ENCODE data around the gene ABCA3. TPM values are rescaled to one million over a fixed set of nuclear protein-coding genes. Genes with fewer than 3 reads are reported as not detected.

The ABCA3 gene
- total and polyA plus RNA-seq, 2 donors (not counting 1 experiment from before 2014, with no cell fraction given) = 3.1 to 5.1 TPM

DNA sequence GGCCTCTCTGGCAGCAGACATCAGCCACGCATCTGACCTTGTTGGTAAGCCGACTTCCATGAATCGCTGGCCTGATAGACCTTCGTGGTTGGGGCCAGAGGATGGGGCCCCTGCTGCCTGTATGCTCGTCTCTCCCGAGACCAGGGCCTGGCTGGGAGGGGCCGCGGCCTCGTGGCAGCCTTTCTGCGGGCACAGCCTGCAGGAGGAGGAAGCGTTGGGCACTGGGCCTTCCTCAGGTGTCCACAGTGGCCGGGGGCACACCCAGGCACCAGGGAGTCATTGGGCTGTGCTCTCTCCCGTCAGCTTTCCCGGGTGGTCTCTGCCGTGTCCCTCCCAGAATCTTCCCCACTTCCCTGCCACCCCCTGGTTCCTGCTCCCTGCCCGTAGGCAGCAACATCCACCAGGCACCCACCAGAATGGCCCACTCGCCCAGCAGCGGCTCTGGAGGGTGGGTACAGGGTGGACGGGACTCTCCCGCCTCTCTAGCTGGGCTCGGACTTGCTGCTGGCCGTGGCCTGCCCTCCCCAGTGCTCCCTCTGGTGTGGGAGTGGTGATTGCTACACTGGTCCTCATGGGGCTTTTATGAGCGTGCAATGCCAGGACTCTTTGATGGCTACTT is 110.8 kb downstream of the ABCA3 start:
- Histone ChIP-seq H3K36me3 (replicated peaks in 1 of 2; ENCODE audit: control extremely low read depth in 1 of 2, control insufficient read depth in 1 of 2, extremely low read depth in 1 of 2, insufficient read depth in 2 of 2, low read length in 1 of 2) (peaks cover 0 to 53% of the 10 kb centered on the region in 2 experiments), H3K4me2 (replicated peaks; ENCODE audit: low read depth, low read length, poor library complexity, severe bottlenecking) (no peak overlapping the region), H2AFZ (ENCODE audit: insufficient read depth, low read depth, low read length, poor library complexity, severe bottlenecking) (no peak overlapping the region), H3K27ac (ENCODE audit: low read length in 2 of 2) (no peak overlapping the region), H3K4me3 (ENCODE audit: control extremely low read depth in 1 of 5, extremely low read depth in 1 of 5, insufficient read depth in 1 of 5, low read depth in 2 of 5, low read length in 4 of 5) (no peak overlapping the region), H3K9ac (ENCODE audit: low read length) (no peak overlapping the region), H4K20me1 (ENCODE audit: control insufficient read depth, insufficient read depth, low read length, poor library complexity, severe bottlenecking) (peaks cover 43% of the 10 kb centered on the region), H3K79me2 (ENCODE audit: control insufficient read depth, insufficient read depth, low read length) (peaks cover 35% of the 10 kb centered on the region), H3K4me1 (ENCODE audit: control insufficient read depth in 2 of 2, insufficient read depth in 2 of 2, low read length in 2 of 2) (peaks cover 0 to 1% of the 10 kb centered on the region in 2 donors), H3K9me3 (ENCODE audit: control extremely low read depth in 1 of 3, control insufficient read depth in 2 of 3, insufficient read depth in 1 of 3, low read length in 2 of 3) (no peaks in the 10 kb centered on the region), H3K27me3 (replicated peaks in 1 of 4; ENCODE audit: control extremely low read depth in 1 of 4, control insufficient read depth in 3 of 4, insufficient read depth in 4 of 4, low read length in 3 of 4) (no peaks in the 10 kb centered on the region)
- 95% methylated on average over 21 of the region's 23 CpGs for WGBS (ENCODE audit: insufficient coverage)
- no peak for TF ChIP-seq EZH2 (IDR thresholded peaks at IDR 0.05; ENCODE audit: borderline replicate concordance, insufficient read depth, low read depth, low read length, poor library complexity, severe bottlenecking)
- TF ChIP-seq, protein P1, sequence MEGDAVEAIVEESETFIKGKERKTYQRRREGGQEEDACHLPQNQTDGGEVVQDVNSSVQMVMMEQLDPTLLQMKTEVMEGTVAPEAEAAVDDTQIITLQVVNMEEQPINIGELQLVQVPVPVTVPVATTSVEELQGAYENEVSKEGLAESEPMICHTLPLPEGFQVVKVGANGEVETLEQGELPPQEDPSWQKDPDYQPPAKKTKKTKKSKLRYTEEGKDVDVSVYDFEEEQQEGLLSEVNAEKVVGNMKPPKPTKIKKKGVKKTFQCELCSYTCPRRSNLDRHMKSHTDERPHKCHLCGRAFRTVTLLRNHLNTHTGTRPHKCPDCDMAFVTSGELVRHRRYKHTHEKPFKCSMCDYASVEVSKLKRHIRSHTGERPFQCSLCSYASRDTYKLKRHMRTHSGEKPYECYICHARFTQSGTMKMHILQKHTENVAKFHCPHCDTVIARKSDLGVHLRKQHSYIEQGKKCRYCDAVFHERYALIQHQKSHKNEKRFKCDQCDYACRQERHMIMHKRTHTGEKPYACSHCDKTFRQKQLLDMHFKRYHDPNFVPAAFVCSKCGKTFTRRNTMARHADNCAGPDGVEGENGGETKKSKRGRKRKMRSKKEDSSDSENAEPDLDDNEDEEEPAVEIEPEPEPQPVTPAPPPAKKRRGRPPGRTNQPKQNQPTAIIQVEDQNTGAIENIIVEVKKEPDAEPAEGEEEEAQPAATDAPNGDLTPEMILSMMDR (IDR thresholded peaks at IDR 0.05) = no peak
- Mint-ChIP-seq H3K4me3 (no peak overlapping the region), H3K27me3 (no peaks in the 10 kb centered on the region), H3K27ac (no peak overlapping the region), H3K9me3 (ENCODE audit: insufficient read depth) (no peaks in the 10 kb centered on the region), H3K4me1 (peaks cover 13% of the 10 kb centered on the region)
- intact Hi-C loops (cut with micrococcal nuclease) = no loop called here
- DNase-seq (no peak), ATAC-seq (ENCODE audit: low read depth) (no peak)
- POLR2A ChIA-PET = no interaction called here
- CTCF ChIA-PET = no interaction called here

DNA sequence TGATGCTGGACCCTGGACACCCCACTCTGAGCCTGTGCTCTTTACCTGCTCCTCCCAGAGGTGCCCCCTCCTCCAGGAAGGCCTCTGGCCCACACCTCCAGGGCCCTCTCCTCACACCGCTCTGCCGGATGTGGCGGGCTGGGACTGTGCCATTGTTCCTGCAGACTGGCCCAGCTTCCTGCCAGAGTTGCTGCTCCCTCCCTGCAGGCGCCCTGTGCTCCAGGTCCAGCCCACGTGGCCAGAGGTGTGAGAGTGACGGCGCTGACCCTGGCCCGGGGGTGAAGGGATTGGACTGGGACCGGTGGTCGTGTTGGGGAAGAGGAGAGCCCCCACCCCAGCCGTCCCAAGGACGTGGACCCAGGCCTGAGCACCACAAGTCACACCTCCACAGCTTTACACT is 111.4 kb downstream of the ABCA3 start:
- Histone ChIP-seq H4K20me1 (ENCODE audit: control insufficient read depth, insufficient read depth, low read length, poor library complexity, severe bottlenecking) (peaks cover 44% of the 10 kb centered on the region), H3K27ac (ENCODE audit: low read length in 2 of 2) (no peak overlapping the region), H3K4me3 (ENCODE audit: control extremely low read depth in 1 of 5, extremely low read depth in 1 of 5, insufficient read depth in 1 of 5, low read depth in 2 of 5, low read length in 4 of 5) (no peak overlapping the region), H3K27me3 (replicated peaks in 1 of 4; ENCODE audit: control extremely low read depth in 1 of 4, control insufficient read depth in 3 of 4, insufficient read depth in 4 of 4, low read length in 3 of 4) (no peaks in the 10 kb centered on the region), H3K79me2 (ENCODE audit: control insufficient read depth, insufficient read depth, low read length) (peaks cover 42% of the 10 kb centered on the region), H2AFZ (ENCODE audit: insufficient read depth, low read depth, low read length, poor library complexity, severe bottlenecking) (no peak overlapping the region), H3K4me2 (replicated peaks; ENCODE audit: low read depth, low read length, poor library complexity, severe bottlenecking) (no peak overlapping the region), H3K9ac (ENCODE audit: low read length) (no peak overlapping the region), H3K36me3 (replicated peaks in 1 of 2; ENCODE audit: control extremely low read depth in 1 of 2, control insufficient read depth in 1 of 2, extremely low read depth in 1 of 2, insufficient read depth in 2 of 2, low read length in 1 of 2) (peaks cover 0 to 49% of the 10 kb centered on the region in 2 experiments), H3K4me1 (ENCODE audit: control insufficient read depth in 2 of 2, insufficient read depth in 2 of 2, low read length in 2 of 2) (peaks cover 6 to 8% of the 10 kb centered on the region in 2 donors), H3K9me3 (ENCODE audit: control extremely low read depth in 1 of 3, control insufficient read depth in 2 of 3, insufficient read depth in 1 of 3, low read length in 2 of 3) (peaks cover 0 to under 1% (median 0%) of the 10 kb centered on the region in 3 donors)
- CTCF ChIA-PET = interaction anchor here (1.3 kb wide), 1 partner anchor 22 kb away, joined by 3 read pairs; the partner anchor contains the start of gene ECI1
- no peaks in the 10 kb centered on the region for H3K27me3 Mint-ChIP-seq
- TF ChIP-seq EZH2 (IDR thresholded peaks at IDR 0.05; ENCODE audit: borderline replicate concordance, insufficient read depth, low read depth, low read length, poor library complexity, severe bottlenecking) = no peak
- TF ChIP-seq, protein P1 (IDR thresholded peaks at IDR 0.05) = no peak
- DNase-seq (no peak), ATAC-seq (ENCODE audit: low read depth) (no peak)
- no peak overlapping the region for H3K4me3 Mint-ChIP-seq
- peaks cover 20% of the 10 kb centered on the region for H3K4me1 Mint-ChIP-seq
- POLR2A ChIA-PET = no interaction called here
- no peak overlapping the region for H3K27ac Mint-ChIP-seq
- intact Hi-C loops (cut with micrococcal nuclease) = no loop called here
- 96% methylated on average over 8 of the region's 12 CpGs for WGBS (ENCODE audit: insufficient coverage)
- H3K9me3 Mint-ChIP-seq (ENCODE audit: insufficient read depth) = no peaks in the 10 kb centered on the region

Data from B cell (primary cell).